Left renal cortex interstitium (tissue), 4 donors: Measurements from ENCODE around the gene TARS2. TPM values are rescaled to one million over a fixed set of nuclear protein-coding genes. Genes with fewer than 3 reads are reported as not detected.

Experiments used
- DNase-seq, 4 donors: peaks; one replicate each; pipeline ENCODE4 v3.0.0-alpha.2; 2013; ENCODE audit warnings: low read depth in 4 of 4, low spot score in 2 of 4, missing footprints in 1 of 4
- polyA plus RNA-seq, 4 donors: library from polyadenylated mRNA; unstranded; fragments of 120-200 nt; gene quantifications; one replicate each; pipeline ENCODE4 v1.2.1, GENCODE V29; 2013; ENCODE audit not compliant: insufficient read length in 4 of 4

The TARS2 gene, protein sequence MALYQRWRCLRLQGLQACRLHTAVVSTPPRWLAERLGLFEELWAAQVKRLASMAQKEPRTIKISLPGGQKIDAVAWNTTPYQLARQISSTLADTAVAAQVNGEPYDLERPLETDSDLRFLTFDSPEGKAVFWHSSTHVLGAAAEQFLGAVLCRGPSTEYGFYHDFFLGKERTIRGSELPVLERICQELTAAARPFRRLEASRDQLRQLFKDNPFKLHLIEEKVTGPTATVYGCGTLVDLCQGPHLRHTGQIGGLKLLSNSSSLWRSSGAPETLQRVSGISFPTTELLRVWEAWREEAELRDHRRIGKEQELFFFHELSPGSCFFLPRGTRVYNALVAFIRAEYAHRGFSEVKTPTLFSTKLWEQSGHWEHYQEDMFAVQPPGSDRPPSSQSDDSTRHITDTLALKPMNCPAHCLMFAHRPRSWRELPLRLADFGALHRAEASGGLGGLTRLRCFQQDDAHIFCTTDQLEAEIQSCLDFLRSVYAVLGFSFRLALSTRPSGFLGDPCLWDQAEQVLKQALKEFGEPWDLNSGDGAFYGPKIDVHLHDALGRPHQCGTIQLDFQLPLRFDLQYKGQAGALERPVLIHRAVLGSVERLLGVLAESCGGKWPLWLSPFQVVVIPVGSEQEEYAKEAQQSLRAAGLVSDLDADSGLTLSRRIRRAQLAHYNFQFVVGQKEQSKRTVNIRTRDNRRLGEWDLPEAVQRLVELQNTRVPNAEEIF
- polyA plus RNA-seq, result 10 to 100 TPM; 19.5 to 32.6 (median 28.0) TPM

DNA sequence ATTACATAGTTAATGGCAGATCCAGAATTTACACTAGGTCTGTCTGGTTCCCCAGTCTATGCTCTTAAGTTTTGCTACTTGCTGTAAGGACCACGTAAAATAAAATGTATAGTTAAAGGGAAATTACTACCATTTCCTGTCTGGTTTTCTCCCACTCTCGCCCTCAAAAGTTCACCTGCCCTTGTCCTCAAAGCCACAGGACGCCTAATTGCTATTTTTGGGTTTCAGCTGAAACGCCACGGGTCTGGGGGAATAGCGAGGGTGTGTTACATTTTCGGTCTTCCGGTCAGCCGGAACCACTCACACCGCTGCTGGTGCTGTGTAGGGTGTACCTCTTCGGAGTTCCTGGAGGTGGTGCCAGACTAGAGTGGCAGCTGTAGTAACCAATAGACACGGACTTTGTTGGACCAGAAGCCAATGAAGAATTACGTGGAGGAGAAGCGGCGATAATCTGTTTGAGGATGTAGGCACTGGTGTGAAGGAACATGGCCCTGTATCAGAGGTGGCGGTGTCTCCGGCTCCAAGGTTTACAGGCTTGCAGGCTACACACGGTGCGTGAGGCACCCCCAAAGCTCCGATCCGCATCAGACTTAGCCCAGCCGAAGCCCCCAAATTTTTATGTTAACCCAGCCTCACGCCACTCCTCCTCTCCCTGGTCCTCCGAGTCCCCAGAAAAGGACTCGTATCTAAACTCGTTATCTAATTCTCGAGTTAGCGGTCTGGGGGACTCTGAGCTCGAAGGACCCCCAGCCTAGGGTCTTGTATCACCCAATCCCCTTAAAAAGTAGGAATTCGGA lies at the start of gene TARS2:
TSS of gene TARS2 (plus strand) at position 454 of the 797 bp plus-strand sequence. CDS start at position 486, 32 bp downstream.
- DNase-seq, result peak; percentile 94 to 96 (median 95)

DNA sequence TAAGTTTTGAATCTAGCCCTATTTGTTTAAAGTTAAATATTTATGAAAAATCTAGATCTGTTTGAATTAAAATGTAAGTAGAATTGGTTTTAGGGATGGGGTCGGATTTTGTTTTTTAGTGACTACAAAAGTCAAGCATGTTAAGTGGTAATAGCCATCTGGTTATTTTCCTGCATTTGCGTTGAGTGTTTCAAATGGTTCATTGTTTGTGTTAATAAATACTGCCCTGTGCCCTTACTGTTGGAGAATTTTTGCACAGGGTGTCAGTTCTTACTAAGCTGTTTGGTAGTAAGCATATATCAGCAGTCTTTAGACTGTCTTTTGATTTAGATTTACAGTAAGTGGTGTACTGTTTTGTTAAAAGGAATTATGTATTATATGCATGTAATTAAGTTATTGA lies 46.1 kb upstream of the TARS2 start:
- DNase-seq, result no peak

DNA sequence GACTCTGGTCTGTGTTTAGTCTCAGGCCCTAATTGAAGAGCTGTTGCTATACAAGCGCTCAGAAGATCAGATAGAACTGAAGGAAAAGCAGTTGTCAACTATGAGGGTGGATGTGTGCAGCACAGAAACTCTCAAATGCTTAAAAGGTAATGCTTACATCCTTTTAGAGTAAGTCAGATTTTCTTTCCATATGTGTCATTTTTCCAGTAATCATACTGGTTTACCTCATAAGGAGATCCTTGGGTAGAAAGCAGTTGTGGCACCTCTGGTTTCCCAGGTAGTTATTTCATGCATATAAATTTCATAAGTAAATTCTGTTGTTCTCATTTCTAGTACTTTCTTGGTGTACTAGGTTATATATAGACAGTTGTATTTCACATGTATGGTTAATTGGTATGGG lies 43.0 kb upstream of the TARS2 start:
- DNase-seq, result no peak

DNA sequence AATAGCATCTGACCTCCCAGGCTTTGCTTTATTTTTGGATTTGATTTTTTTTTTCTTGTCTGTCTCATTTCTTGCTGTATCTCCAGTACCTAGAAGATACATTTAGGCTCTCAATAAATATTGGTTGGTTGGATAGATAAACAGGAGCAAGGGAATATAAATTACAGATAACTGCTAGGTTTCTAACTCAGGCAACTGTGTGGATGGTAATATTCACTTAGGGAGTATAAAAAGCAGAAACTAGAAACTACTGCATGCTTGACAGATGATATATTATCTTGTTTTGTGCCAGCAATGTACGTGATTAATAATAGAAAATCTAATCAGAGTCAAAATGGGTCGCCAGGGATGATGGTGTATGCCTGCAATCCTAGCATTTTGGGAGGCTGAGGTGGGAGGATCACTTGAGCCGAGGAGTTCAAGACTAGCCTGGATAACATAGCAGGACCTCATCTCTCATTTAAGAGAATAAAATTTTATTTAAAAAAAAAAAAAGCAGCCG lies 31.0 kb upstream of the TARS2 start:
- no peak for DNase-seq

DNA sequence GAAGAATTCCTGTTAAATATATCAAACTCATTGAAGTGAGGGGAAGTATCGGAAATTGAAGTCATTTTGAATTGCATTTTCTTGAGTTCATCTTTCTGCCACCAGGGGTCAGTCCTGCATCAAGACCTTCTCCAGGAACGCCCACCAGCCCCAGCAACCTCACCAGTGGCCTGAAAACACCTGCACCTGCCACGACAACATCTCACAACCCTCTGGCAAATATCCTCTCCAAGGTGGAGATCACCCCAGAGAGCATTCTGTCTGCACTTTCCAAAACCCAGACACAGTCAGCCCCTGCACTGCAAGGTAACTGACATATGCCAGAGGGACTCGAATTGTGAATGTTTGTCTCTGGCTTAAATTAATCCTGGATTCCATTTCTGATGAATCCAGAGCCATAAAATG lies 22.8 kb upstream of the TARS2 start:
- DNase-seq, result no peak

DNA sequence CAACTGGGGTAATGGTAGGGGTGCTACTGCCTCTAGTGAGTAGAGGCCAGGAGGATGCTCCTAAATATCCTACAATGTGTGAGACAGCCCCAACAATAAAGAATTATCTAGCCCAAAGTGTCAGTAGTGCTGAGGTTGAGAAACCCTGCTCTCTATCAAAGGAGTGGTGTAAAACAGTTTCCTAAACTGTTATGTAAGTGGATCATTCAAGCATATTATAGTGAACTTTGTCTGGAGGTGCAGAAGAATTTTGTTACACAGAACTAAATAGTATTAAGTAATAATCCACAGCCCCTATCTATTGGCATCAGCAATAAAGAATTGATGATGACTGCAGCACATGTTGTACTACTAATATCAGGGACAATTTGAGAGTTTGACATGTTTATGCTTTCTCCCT lies 20.3 kb upstream of the TARS2 start:
- no peak for DNase-seq

DNA sequence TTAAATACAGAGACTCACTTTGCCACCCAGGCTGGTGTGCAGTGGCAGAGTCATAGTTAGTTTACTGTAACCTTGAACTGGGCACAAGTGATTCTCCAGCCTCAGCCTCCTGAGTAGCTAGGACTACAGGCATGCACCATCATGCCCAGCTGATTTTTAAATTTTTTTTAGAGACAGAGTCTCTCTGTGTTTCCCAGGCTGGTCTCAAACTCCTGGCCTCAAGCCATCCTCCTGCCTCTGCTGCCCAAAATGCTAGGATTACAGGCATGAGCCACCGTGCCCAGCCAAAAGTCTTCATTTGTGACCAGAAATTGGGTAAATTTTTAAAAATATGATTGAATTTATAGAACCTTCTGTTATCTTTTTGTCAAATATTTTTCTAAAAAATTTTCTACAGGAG lies 17.9 kb upstream of the TARS2 start:
- DNase-seq, result no peak

DNA sequence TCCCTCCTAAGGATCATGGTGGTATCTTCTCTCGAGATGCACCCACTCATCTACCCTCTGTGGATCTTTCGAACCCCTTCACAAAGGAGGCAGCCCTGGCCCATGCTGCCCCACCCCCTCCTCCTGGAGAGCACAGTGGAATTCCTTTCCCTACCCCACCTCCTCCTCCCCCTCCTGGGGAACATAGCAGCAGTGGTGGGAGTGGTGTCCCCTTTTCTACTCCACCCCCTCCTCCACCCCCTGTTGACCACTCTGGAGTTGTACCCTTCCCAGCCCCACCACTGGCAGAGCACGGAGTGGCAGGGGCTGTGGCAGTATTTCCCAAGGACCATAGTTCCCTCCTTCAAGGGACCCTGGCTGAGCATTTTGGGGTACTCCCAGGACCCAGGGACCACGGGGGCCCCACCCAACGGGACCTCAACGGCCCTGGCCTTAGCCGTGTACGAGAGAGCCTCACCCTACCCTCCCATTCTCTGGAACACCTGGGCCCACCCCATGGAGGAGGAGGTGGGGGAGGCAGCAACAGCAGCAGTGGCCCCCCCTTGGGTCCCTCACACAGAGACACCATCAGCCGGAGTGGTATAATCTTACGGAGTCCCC lies 14.5 kb upstream of the TARS2 start:
- no peak for DNase-seq

DNA sequence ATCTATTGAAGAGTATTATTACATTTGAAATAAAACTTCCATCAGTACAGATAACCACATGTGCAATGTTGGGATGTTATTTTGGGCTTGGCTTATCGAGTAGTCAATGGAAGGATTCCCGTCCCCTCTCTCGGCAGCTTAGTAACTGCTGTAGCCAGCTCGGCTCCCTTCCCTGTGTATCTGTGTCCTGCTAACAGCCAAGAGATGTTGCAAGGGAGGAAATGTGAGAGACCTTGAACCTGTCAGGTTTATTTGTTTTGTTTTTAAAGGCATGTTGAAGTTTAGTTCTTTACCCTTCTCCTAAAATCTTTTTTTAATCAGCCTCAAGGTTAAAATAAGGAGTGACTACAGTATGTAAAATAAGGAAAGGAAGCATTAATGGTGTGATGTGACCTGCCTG lies 13.6 kb upstream of the TARS2 start:
- no peak for DNase-seq

DNA sequence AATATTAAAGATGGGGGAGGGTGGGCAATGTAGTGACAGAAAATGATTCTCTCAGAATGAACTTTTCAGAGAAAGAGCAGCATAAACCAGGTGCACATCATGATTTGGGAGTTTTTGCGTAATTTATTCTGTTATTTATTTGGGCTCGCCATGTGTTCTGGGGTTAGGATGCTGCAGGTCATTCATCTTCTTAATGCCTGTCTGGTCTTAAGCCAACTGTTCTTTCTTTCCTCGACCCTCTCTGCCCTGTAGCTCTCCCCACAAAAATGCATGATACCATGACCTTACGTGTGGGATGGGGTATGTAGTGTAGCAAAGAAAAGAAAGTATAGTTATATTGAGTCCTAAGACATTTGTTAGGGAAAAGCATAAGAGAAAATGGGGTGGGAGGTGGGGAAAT lies 12.3 kb upstream of the TARS2 start:
- no peak for DNase-seq

DNA sequence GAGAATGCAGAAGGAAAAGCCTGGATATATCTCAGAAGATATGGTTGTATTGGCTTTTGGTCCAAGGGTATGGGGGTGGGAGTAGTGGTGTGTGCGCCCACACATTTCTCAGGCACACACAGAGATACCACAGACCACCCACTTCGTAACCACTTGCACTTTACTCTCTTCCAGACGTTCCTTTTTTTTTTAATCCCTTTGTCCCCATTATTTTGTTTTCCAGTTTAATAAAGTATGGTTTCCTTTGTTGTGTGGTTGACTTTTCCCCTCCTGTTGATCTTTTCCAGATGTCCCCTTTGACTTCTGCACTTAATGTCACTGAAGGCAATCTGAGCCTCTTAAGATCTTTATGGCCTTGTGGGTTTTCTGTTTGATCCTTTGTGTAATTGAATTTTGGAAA lies 10.5 kb upstream of the TARS2 start:
- DNase-seq, result no peak

DNA sequence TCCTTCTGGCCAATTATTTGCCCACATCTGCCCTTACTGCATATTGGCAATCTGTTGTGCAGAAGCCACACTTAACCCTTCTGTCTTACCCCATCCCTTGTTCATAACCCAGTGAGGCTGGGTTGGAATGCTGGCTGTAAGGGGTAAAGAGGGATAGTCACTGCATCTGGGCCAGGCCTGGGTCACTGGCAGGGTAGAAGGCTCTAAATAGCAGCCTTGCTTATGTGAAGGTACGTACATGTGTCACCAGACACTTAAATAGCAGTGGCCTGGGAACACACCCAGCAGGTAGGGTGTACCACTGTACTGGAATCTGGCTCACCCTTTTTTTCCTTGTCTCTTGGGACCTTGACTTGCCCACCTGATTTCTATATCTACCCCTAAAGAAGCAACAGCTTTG lies 9.9 kb upstream of the TARS2 start:
- no peak for DNase-seq

DNA sequence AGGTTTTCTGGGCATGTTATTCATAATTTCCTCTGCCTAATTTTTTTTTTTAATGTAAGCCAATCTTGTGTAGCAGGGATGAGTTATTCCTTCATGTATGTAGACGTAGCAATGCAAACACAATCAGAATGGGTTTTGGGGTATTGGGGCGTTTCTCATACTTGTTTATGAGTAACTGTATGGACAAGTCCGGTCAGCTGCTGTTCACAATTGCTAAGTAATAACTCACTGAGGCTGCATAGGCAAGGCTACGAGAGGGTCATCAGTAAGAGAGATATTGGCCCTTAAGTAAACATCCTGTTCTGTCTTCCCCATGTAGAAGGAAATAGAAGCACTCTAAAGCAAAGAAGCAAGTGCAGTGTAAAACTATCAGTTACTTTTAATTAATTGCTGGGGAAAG lies 9.5 kb upstream of the TARS2 start:
- no peak for DNase-seq

DNA sequence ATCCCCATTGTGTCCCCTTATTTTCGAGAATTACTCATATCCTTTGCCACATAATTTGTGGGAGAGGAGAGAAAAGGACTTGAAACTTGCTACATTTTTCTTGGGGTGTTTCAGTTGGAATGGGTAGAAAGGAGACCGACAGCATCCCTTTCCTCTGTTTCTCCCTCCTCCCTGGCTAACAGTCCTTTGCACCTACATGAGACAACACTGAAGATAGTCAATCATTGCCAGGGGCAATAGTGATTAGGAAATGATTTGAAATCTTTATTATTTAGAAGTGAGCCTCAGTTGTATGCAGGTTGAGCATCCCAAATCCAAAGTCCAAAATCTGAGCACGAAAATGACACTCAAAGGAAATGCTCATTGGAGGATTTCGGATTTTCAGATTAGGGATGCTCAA lies 7.8 kb upstream of the TARS2 start:
- DNase-seq, result no peak

DNA sequence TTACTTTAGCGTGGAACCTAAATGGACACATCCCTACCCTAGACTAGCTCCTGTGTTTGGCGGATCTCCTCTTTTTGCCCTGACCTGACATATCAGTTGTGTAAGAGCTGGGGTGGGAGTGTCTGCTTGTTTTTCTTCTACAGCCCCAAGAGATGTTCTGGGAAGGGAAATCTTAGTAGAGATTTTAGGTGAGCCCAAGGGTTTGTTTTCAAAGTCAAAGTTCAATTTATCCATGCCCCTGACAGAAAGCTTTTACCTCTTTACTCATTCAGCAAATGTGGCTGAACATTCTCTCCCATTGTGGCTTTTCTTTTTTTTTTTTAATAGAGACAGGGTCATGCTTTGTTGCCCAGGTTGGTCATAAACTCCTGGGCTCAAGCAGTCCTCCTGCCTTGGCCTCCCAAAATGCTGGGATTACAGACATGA lies 7.3 kb upstream of the TARS2 start:
- DNase-seq, result no peak

DNA sequence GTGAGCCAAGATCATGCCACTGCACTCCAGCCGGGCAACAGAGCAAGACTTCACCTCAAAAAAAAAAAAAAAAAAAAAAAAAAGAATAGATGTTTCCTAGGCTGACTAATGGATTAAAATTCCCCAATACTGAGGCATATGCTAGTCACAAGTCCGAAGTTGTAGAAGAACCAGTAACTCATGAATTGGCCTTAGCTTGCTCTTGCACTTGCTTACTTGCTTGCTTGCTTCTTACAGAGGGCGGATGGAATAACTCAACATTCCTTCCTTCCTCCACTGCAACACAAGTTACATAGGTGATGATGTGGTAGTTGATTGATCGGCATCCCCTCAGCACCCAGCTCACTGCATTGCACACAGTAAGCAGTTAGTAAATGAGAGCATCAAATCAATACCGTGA lies 2.8 kb upstream of the TARS2 start:
- DNase-seq, result no peak

DNA sequence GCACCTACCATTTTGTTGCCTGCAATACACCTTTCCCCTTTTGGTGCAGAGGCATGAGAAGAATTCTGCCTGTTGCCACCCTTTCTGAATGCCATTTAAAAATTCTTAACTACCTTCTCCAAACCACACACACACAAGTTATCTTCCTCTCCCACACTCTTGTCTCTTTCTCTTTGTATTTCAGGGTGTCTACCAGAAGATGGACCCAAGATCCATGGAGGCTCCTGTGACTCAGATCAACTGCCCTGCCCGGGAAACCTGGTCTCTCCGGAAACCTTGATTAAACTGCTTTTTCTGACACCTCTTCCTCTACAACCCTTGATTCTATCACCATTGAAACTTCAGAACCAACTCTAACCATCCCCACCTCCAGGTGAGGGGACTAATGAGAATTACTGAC lies 2.4 kb upstream of the TARS2 start:
- DNase-seq, result no peak

DNA sequence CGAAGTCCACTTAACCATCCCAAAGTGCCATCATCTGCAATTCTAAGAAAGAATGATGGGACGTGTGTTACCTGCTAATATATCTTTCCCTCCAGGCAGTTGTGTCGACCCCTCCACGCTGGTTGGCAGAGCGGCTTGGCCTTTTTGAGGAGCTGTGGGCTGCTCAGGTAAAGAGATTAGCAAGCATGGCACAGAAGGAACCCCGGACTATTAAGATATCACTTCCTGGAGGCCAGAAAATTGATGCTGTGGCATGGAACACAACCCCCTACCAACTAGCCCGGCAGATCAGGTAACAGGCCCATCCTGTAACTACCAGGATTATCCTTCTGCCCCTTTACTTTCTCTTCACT lies 520 bp downstream of the TARS2 start:
- no peak for DNase-seq

DNA sequence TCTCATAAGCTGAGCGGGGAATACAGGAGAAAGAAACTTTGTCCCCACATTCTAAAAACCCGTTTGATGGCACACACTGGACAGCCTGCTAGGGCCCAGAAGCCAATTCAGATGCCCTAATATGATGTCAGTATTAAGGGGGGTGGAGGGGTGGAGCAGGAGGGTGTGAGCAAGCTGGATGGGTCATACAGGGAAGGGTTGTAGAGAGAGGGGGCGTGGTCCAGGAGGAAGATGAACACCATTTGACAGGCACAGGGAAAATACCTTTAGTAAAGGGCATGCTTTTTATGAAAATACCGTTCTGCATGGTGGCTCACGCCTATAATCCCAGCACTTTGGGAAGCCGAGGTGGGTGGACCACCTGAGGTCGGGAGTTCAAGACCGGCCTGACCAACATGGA lies 6.0 kb downstream of the TARS2 start:
- DNase-seq, result no peak

DNA sequence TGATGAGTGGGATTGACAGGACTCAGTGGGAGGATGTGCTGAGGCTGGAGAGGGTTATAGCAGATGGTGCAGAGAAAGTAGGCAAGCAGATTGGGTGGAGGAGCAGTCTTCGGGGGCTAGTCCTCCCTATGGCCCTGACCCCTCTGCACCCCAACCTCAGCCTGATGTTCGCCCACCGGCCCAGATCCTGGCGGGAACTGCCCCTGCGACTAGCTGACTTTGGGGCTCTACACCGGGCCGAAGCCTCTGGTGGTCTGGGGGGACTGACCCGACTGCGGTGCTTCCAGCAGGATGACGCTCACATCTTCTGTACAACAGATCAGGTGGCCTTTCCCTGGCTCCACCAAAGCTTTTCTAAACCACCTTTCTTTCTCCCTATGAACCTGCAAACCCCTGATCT lies 11.1 kb downstream of the TARS2 start:
- no peak for DNase-seq

DNA sequence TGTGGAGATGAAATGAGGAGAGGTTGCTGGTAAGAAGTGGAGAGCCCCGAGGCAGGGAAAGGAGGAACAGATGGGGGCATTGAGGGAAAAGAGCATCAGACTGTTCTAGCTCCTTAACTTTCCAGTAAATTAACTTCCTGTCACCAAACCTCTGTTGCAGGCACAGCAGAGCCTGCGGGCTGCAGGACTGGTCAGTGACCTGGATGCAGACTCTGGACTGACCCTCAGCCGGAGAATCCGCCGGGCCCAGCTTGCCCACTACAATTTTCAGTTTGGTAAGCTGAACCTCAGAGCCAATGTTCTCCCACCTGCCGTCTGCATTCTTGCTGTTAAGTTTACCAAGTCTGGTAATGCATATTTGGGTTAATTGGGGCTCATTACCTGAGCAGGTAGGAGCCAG lies 18.2 kb downstream of the TARS2 start:
- no peak for DNase-seq
